HEK293 (cell line): ENCODE results near the gene SEPTIN5.
A peak's percentile ranks its signal among the peaks of the same experiment; 100 is the strongest.

Experiments used
- GFI1B ChIP-seq: fragments of 450-650 bp; formaldehyde crosslinking; IDR thresholded peaks from 2 replicates; pipeline ENCODE4 v1.5.1; 2016; ENCODE audit warnings: missing biosample characterization, missing genetic modification characterization
- HOXA7 ChIP-seq: sonication (generic); formaldehyde crosslinking; IDR thresholded peaks from 2 replicates; pipeline ENCODE4 v1.8.1; 2022; ENCODE audit warnings: missing genetic modification reagents, borderline replicate concordance
- IKZF3 ChIP-seq: fragments of 450-650 bp; IDR thresholded peaks from 2 replicates; pipeline ENCODE4 v1.5.0; 2018; ENCODE audit warnings: missing biosample characterization, mild to moderate bottlenecking, missing genetic modification characterization, moderate library complexity
- KLF10 ChIP-seq: fragments of 450-650 bp; IDR thresholded peaks from 2 replicates; pipeline ENCODE4 v1.5.1; 2018; ENCODE audit warnings: missing biosample characterization, mild to moderate bottlenecking, missing genetic modification characterization
- KLF16 ChIP-seq: fragments of 450-650 bp; formaldehyde crosslinking; IDR thresholded peaks from 2 replicates; pipeline ENCODE4 v1.5.1; 2017; ENCODE audit warnings: missing biosample characterization, missing genetic modification characterization
- KLF9 ChIP-seq: fragments of 450-650 bp; formaldehyde crosslinking; IDR thresholded peaks from 2 replicates; pipeline ENCODE4 v1.5.1; 2016; ENCODE audit warnings: missing biosample characterization, missing genetic modification characterization, low read depth
- MEIS1 ChIP-seq: sonication (generic); formaldehyde crosslinking; IDR thresholded peaks from 2 replicates; pipeline ENCODE4 v1.8.1; 2022; ENCODE audit warnings: missing genetic modification reagents, mild to moderate bottlenecking, borderline replicate concordance
- YY1 ChIP-seq: fragments of 450-650 bp; formaldehyde crosslinking; IDR thresholded peaks from 2 replicates; pipeline ENCODE4 v1.5.1; 2018; ENCODE audit warnings: missing biosample characterization, missing genetic modification characterization
- YY2 ChIP-seq: fragments of 450-650 bp; formaldehyde crosslinking; IDR thresholded peaks from 2 replicates; pipeline ENCODE4 v1.5.1; 2016; ENCODE audit warnings: missing biosample characterization, missing genetic modification characterization
- ZBTB7A ChIP-seq: fragments of 450-650 bp; formaldehyde crosslinking; IDR thresholded peaks from 2 replicates; pipeline ENCODE4 v1.5.1; 2016; ENCODE audit warnings: low read depth, missing biosample characterization, missing genetic modification characterization
- ZNF174 ChIP-seq: fragments of 450-650 bp; formaldehyde crosslinking; IDR thresholded peaks from 2 replicates; pipeline ENCODE4 v1.5.0; 2017; ENCODE audit warnings: missing biosample characterization, mild to moderate bottlenecking, missing genetic modification characterization
- ZNF211 ChIP-seq: fragments of 450-650 bp; formaldehyde crosslinking; IDR thresholded peaks from 2 replicates; pipeline ENCODE4 v1.5.1; 2016; ENCODE audit warnings: low read depth, missing biosample characterization, missing genetic modification characterization
- ZNF248 ChIP-seq: fragments of 450-650 bp; formaldehyde crosslinking; IDR thresholded peaks from 2 replicates; pipeline ENCODE4 v1.5.1; 2017; ENCODE audit warnings: missing biosample characterization, missing genetic modification characterization
- ZNF292 ChIP-seq: fragments of 450-650 bp; formaldehyde crosslinking; IDR thresholded peaks from 2 replicates; pipeline ENCODE4 v1.5.1; 2016; ENCODE audit warnings: low read depth, missing biosample characterization, missing genetic modification characterization, borderline replicate concordance
- ZNF302 ChIP-seq: fragments of 450-650 bp; formaldehyde crosslinking; IDR thresholded peaks from 2 replicates; pipeline ENCODE4 v1.5.1; 2016; ENCODE audit warnings: missing biosample characterization, missing genetic modification characterization, low read depth
- ZNF324 ChIP-seq: fragments of 450-650 bp; formaldehyde crosslinking; IDR thresholded peaks from 2 replicates; pipeline ENCODE4 v1.5.1; 2016; ENCODE audit warnings: missing biosample characterization, missing genetic modification characterization
- ZNF391 ChIP-seq: fragments of 450-650 bp; formaldehyde crosslinking; IDR thresholded peaks from 2 replicates; pipeline ENCODE4 v1.5.1; 2016; ENCODE audit warnings: low read depth, missing biosample characterization, missing genetic modification characterization, borderline replicate concordance
- ZNF423 ChIP-seq: fragments of 450-650 bp; formaldehyde crosslinking; IDR thresholded peaks from 2 replicates; pipeline ENCODE4 v1.5.1; 2016; ENCODE audit warnings: missing biosample characterization, missing genetic modification characterization
- ZNF596 ChIP-seq: fragments of 450-650 bp; IDR thresholded peaks from 2 replicates; pipeline ENCODE4 v1.5.0; 2018; ENCODE audit warnings: missing biosample characterization, mild to moderate bottlenecking, missing genetic modification characterization, moderate library complexity
- ZNF660 ChIP-seq: fragments of 450-650 bp; IDR thresholded peaks from 2 replicates; pipeline ENCODE4 v1.5.1; 2018; ENCODE audit warnings: missing biosample characterization, mild to moderate bottlenecking, missing genetic modification characterization
- ZNF701 ChIP-seq: fragments of 450-650 bp; formaldehyde crosslinking; IDR thresholded peaks from 2 replicates; pipeline ENCODE4 v1.5.1; 2016; ENCODE audit warnings: missing biosample characterization, missing genetic modification characterization
- ZNF747 ChIP-seq: fragments of 450-650 bp; formaldehyde crosslinking; IDR thresholded peaks from 2 replicates; pipeline ENCODE4 v1.5.1; 2016; ENCODE audit warnings: missing biosample characterization, missing genetic modification characterization
- ZNF776 ChIP-seq: fragments of 450-650 bp; formaldehyde crosslinking; IDR thresholded peaks from 2 replicates; pipeline ENCODE4 v1.5.0; 2017; ENCODE audit warnings: missing biosample characterization, missing genetic modification characterization, borderline replicate concordance
- ZNF830 ChIP-seq: fragments of 450-650 bp; IDR thresholded peaks from 2 replicates; pipeline ENCODE4 v1.5.0; 2018; ENCODE audit warnings: missing biosample characterization, missing genetic modification characterization, low read depth, mild to moderate bottlenecking, moderate library complexity
- TF ChIP-seq, protein P1 (sequence below): fragments of 450-650 bp; formaldehyde crosslinking; IDR thresholded peaks from 2 replicates; pipeline ENCODE4 v1.5.1; 2016; ENCODE audit warnings: missing biosample characterization, missing genetic modification characterization
- TF ChIP-seq, protein P2 (sequence below): fragments of 450-650 bp; formaldehyde crosslinking; IDR thresholded peaks from 2 replicates; pipeline ENCODE4 v1.5.1; 2017; ENCODE audit warnings: missing biosample characterization, missing genetic modification characterization
- TF ChIP-seq, protein P3 (sequence below): fragments of 450-650 bp; formaldehyde crosslinking; IDR thresholded peaks from 2 replicates; pipeline ENCODE4 v1.5.1; 2016; ENCODE audit warnings: missing biosample characterization, missing genetic modification characterization, low read depth
- TF ChIP-seq, protein P4 (sequence below): fragments of 450-650 bp; formaldehyde crosslinking; IDR thresholded peaks from 2 replicates; pipeline ENCODE4 v1.5.1; 2016; ENCODE audit warnings: missing biosample characterization, missing genetic modification characterization
- TF ChIP-seq, protein P5 (sequence below): fragments of 450-650 bp; formaldehyde crosslinking; IDR thresholded peaks from 2 replicates; pipeline ENCODE4 v1.5.1; 2017; ENCODE audit warnings: missing biosample characterization, missing genetic modification characterization
- TF ChIP-seq, protein P6 (sequence below): fragments of 450-650 bp; formaldehyde crosslinking; IDR thresholded peaks from 2 replicates; pipeline ENCODE4 v1.5.1; 2016; ENCODE audit warnings: missing biosample characterization, missing genetic modification characterization

The SEPTIN5 gene

DNA sequence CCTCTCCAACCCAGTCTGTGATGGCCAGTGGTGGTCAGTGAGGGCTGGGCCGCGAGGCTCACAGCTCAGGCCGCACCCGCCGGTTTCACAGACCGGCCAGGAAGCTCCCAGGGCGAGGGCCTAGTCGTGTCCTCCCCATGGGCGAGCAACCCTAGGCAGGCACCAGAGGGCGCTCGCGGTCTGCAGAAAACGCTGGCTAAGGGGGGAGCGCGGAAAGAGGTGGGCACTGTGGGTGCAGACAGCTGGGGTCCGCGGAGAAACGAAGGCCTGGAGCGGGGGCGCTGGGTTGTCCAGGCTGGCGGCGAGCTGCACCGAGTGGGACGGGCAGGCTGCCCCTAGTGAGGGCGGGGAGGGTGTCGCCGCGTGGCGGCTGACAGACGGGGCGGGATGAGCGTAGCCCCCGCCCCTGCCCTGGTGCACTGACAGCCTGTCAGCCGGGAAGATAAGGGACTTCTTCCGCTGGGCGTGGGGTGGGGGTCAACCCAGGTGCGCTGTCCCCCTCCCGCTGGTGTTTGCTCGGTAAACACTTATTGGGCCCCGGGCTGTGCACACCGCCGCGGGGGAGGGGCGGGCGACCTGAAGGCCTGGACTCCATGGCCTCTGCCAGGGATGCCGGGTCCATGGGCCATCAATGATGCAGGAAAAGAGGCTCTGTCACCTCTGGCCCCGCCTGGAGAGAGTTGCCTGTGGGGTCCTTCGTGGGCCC, 16.5 kb downstream of the SEPTIN5 start (continued):
- TF ChIP-seq, protein P1, sequence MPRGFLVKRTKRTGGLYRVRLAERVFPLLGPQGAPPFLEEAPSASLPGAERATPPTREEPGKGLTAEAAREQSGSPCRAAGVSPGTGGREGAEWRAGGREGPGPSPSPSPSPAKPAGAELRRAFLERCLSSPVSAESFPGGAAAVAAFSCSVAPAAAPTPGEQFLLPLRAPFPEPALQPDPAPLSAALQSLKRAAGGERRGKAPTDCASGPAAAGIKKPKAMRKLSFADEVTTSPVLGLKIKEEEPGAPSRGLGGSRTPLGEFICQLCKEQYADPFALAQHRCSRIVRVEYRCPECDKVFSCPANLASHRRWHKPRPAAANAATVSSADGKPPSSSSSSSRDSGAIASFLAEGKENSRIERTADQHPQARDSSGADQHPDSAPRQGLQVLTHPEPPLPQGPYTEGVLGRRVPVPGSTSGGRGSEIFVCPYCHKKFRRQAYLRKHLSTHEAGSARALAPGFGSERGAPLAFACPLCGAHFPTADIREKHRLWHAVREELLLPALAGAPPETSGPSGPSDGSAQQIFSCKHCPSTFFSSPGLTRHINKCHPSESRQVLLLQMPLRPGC (tag by site-specific recombination), result no peak; the same call in 1 of the 2 replicates
- no peak for TF ChIP-seq YY2
- peak; percentile 90; the same call in 1 of the 2 replicates for TF ChIP-seq ZBTB7A (tag by site-specific recombination)
- no peak for TF ChIP-seq ZNF660
- no peak for TF ChIP-seq MEIS1 (CRISPR knock-in tag)
- no peak for TF ChIP-seq HOXA7
- peak; percentile 62 for TF ChIP-seq KLF9 (tag by site-specific recombination)
- no peak for TF ChIP-seq ZNF248 (tag by site-specific recombination)
- no peak for TF ChIP-seq ZNF292
- TF ChIP-seq IKZF3, result no peak
- no peak for TF ChIP-seq ZNF747 (tag by site-specific recombination)
- TF ChIP-seq KLF10 (tag by site-specific recombination), result no peak
- TF ChIP-seq ZNF701, result no peak
- TF ChIP-seq, protein P2, sequence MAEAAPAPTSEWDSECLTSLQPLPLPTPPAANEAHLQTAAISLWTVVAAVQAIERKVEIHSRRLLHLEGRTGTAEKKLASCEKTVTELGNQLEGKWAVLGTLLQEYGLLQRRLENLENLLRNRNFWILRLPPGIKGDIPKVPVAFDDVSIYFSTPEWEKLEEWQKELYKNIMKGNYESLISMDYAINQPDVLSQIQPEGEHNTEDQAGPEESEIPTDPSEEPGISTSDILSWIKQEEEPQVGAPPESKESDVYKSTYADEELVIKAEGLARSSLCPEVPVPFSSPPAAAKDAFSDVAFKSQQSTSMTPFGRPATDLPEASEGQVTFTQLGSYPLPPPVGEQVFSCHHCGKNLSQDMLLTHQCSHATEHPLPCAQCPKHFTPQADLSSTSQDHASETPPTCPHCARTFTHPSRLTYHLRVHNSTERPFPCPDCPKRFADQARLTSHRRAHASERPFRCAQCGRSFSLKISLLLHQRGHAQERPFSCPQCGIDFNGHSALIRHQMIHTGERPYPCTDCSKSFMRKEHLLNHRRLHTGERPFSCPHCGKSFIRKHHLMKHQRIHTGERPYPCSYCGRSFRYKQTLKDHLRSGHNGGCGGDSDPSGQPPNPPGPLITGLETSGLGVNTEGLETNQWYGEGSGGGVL (tag by site-specific recombination), result no peak
- no peak for TF ChIP-seq ZNF776 (tag by site-specific recombination)
- TF ChIP-seq YY1 (tag by site-specific recombination), result no peak
- TF ChIP-seq, protein P3, sequence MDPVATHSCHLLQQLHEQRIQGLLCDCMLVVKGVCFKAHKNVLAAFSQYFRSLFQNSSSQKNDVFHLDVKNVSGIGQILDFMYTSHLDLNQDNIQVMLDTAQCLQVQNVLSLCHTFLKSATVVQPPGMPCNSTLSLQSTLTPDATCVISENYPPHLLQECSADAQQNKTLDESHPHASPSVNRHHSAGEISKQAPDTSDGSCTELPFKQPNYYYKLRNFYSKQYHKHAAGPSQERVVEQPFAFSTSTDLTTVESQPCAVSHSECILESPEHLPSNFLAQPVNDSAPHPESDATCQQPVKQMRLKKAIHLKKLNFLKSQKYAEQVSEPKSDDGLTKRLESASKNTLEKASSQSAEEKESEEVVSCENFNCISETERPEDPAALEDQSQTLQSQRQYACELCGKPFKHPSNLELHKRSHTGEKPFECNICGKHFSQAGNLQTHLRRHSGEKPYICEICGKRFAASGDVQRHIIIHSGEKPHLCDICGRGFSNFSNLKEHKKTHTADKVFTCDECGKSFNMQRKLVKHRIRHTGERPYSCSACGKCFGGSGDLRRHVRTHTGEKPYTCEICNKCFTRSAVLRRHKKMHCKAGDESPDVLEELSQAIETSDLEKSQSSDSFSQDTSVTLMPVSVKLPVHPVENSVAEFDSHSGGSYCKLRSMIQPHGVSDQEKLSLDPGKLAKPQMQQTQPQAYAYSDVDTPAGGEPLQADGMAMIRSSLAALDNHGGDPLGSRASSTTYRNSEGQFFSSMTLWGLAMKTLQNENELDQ (tag by site-specific recombination), result no peak
- no peak for TF ChIP-seq ZNF830 (tag by site-specific recombination)
- TF ChIP-seq ZNF423 (tag by site-specific recombination), result no peak
- TF ChIP-seq GFI1B, result no peak
- peak; percentile 67; the same call in 1 of the 2 replicates for TF ChIP-seq ZNF391
- TF ChIP-seq, protein P4, sequence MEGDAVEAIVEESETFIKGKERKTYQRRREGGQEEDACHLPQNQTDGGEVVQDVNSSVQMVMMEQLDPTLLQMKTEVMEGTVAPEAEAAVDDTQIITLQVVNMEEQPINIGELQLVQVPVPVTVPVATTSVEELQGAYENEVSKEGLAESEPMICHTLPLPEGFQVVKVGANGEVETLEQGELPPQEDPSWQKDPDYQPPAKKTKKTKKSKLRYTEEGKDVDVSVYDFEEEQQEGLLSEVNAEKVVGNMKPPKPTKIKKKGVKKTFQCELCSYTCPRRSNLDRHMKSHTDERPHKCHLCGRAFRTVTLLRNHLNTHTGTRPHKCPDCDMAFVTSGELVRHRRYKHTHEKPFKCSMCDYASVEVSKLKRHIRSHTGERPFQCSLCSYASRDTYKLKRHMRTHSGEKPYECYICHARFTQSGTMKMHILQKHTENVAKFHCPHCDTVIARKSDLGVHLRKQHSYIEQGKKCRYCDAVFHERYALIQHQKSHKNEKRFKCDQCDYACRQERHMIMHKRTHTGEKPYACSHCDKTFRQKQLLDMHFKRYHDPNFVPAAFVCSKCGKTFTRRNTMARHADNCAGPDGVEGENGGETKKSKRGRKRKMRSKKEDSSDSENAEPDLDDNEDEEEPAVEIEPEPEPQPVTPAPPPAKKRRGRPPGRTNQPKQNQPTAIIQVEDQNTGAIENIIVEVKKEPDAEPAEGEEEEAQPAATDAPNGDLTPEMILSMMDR (tag by site-specific recombination), result peak; percentile 99
- TF ChIP-seq KLF16 (tag by site-specific recombination), result peak; percentile 86
- no peak for TF ChIP-seq ZNF324 (tag by site-specific recombination)
- TF ChIP-seq ZNF596 (tag by site-specific recombination), result no peak; the same call in 1 of the 2 replicates
- TF ChIP-seq ZNF211 (tag by site-specific recombination), result no peak
- TF ChIP-seq ZNF302, result no peak
- TF ChIP-seq ZNF174 (tag by site-specific recombination), result no peak
- TF ChIP-seq, protein P5, sequence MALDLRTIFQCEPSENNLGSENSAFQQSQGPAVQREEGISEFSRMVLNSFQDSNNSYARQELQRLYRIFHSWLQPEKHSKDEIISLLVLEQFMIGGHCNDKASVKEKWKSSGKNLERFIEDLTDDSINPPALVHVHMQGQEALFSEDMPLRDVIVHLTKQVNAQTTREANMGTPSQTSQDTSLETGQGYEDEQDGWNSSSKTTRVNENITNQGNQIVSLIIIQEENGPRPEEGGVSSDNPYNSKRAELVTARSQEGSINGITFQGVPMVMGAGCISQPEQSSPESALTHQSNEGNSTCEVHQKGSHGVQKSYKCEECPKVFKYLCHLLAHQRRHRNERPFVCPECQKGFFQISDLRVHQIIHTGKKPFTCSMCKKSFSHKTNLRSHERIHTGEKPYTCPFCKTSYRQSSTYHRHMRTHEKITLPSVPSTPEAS (tag by site-specific recombination), result no peak
- TF ChIP-seq, protein P6, sequence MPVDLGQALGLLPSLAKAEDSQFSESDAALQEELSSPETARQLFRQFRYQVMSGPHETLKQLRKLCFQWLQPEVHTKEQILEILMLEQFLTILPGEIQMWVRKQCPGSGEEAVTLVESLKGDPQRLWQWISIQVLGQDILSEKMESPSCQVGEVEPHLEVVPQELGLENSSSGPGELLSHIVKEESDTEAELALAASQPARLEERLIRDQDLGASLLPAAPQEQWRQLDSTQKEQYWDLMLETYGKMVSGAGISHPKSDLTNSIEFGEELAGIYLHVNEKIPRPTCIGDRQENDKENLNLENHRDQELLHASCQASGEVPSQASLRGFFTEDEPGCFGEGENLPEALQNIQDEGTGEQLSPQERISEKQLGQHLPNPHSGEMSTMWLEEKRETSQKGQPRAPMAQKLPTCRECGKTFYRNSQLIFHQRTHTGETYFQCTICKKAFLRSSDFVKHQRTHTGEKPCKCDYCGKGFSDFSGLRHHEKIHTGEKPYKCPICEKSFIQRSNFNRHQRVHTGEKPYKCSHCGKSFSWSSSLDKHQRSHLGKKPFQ (tag by site-specific recombination), result peak; percentile 30; the same call in 1 of the 2 replicates
